Sigmoid colon (tissue), 7 donors: Measurements from ENCODE around the gene SORCS2. TPM values are rescaled to one million over a fixed set of nuclear protein-coding genes. Genes with fewer than 3 reads are reported as not detected.

Experiments used
- DNase-seq: peaks from one replicate; pipeline ENCODE4 v3.0.0-alpha.2; 2019
- H3K27ac ChIP-seq, 4 donors: fragments of 200-600 bp; sonication (generic); one replicate each; pipeline ENCODE4 v1.5.1; 2016 to 2019; ENCODE audit warnings: mild to moderate bottlenecking in 1 of 4
- H3K27me3 ChIP-seq, 3 donors: fragments of 200-600 bp; sonication (generic); one replicate each; pipeline ENCODE4 v1.5.1; 2019; ENCODE audit warnings: mild to moderate bottlenecking in 1 of 3
- H3K36me3 ChIP-seq, 4 donors: fragments of 200-600 bp; sonication (generic); one replicate each; pipeline ENCODE4 v1.5.1; 2016 to 2019
- H3K4me1 ChIP-seq, 4 donors: fragments of 200-600 bp; sonication (generic); one replicate each; pipeline ENCODE4 v1.5.1; 2017 to 2019
- H3K4me3 ChIP-seq, 4 donors: fragments of 200-600 bp; sonication (generic); one replicate each; pipeline ENCODE4 v1.5.1; 2017 to 2019; ENCODE audit warnings: mild to moderate bottlenecking in 2 of 4, moderate library complexity in 1 of 4
- H3K9me3 ChIP-seq, 4 donors: fragments of 200-600 bp in 3 of 4; sonication (generic) in 3 of 4; one replicate each; pipeline versions ENCODE4 v1.5.1 to v1.6.1; 2013 to 2019
- EP300 ChIP-seq, 4 donors: sonication (generic); formaldehyde crosslinking; IDR thresholded peaks; one replicate each; pipeline ENCODE4 v1.6.1; 2017; ENCODE audit warnings: antibody characterized with exemption in 4 of 4
- POLR2A ChIP-seq, 2 donors: fragments of 450-650 bp; IDR thresholded peaks; one replicate each; pipeline ENCODE4 v1.6.1; 2016; ENCODE audit warnings: antibody characterized with exemption in 2 of 2, mild to moderate bottlenecking in 2 of 2, moderate library complexity in 2 of 2
- POLR2AphosphoS5 ChIP-seq, 4 donors: sonication (generic); formaldehyde crosslinking; IDR thresholded peaks; one replicate each; pipeline ENCODE4 v1.6.1; 2017; ENCODE audit warnings: antibody characterized with exemption in 4 of 4
- WGBS, 2 donors: extraction: QIAGEN DNeasy Blood & Tissue Kit; methylation state at CpG; one replicate each; pipeline ENCODE4 v1.1.7; 2013; 5-methylcytosine and 5-hydroxymethylcytosine counted together
- intact Hi-C: fragments of 100-400 bp; cut with DNase I; formaldehyde crosslinking; loops from one replicate; pipeline ENCODE4 v1.15.1; 2023
- polyA plus RNA-seq, 3 donors: library from polyadenylated mRNA; stranded (reverse); fragments of 200-250 nt; gene quantifications; one replicate each; pipeline ENCODE4 v1.2.3, GENCODE V29; 2013
- total RNA-seq, 4 donors: library from RNA; depleted of rRNA; stranded (reverse); fragments of >200 nt; gene quantifications; one replicate each; pipeline ENCODE4 v1.1.0, GENCODE V29; 2016
- TF ChIP-seq, protein P1 (sequence below), 4 experiments: fragments of 450-650 bp in 3 of 4; fragments of 200-600 bp in 1 of 4; IDR thresholded peaks; one replicate each; pipeline ENCODE4 v1.5.1; 2016 to 2019; ENCODE audit warnings: antibody characterized with exemption in 4 of 4, mild to moderate bottlenecking in 3 of 4, moderate library complexity in 2 of 4
- donor health status: healthy with polysubstance abuse.
- donor health status: Bipolar disorder and iron deficiency.
- donor health status: healthy.

SORCS2 gene
- total and polyA plus RNA-seq, 7 donors: 1.8 to 6.4 (median 3.9) TPM; not detected in 2

DNA sequence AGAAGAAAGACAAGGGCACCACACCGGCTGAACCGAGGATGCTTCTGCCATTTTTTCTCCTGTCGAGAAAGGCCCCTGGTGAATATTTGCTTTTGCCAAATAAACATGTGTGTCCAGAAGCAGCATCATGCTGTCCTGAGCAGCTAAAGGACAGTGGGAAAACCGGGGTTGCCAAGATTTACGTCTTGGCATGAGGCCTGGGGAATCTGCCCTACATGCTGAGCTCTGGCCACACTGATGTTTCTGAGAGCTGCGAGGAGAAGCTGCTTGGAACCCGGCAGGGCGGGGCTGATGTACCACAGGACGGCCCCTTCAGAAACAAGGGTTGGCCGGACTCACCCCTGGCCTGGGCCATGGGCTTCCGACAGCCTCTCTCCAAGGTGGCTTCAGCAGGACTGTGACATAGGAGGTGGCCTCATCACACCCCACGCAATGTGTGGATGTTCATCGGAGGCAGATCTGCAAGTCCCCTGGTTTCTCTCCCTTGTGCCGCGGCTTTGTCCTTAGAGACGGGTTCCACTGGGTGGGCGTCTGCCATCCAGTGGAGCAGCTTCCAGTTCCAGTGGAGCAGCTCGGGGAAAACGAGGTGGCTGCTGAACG is 42.2 kb upstream of the SORCS2 start:
- Histone ChIP-seq H3K4me1 (peaks cover 0 to under 1% (median 0%) of the 10 kb centered on the region in 4 donors), H3K4me3 (no peak overlapping the region), H3K9me3 (no peaks in the 10 kb centered on the region), H3K27me3 (no peaks in the 10 kb centered on the region), H3K27ac (no peak overlapping the region), H3K36me3 (no peaks in the 10 kb centered on the region)
- no peak for TF ChIP-seq POLR2AphosphoS5 (IDR thresholded peaks at IDR 0.05)
- no peak for TF ChIP-seq EP300 (IDR thresholded peaks at IDR 0.05)
- no peak for TF ChIP-seq POLR2A (IDR thresholded peaks at IDR 0.05)
- TF ChIP-seq, protein P1, sequence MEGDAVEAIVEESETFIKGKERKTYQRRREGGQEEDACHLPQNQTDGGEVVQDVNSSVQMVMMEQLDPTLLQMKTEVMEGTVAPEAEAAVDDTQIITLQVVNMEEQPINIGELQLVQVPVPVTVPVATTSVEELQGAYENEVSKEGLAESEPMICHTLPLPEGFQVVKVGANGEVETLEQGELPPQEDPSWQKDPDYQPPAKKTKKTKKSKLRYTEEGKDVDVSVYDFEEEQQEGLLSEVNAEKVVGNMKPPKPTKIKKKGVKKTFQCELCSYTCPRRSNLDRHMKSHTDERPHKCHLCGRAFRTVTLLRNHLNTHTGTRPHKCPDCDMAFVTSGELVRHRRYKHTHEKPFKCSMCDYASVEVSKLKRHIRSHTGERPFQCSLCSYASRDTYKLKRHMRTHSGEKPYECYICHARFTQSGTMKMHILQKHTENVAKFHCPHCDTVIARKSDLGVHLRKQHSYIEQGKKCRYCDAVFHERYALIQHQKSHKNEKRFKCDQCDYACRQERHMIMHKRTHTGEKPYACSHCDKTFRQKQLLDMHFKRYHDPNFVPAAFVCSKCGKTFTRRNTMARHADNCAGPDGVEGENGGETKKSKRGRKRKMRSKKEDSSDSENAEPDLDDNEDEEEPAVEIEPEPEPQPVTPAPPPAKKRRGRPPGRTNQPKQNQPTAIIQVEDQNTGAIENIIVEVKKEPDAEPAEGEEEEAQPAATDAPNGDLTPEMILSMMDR (IDR thresholded peaks at IDR 0.05): no peak
- DNase-seq: no peak
- intact Hi-C loops: no loop called here
- 78 to 82% methylated on average over 20 of the region's 20 CpGs for WGBS, 2 donors

DNA sequence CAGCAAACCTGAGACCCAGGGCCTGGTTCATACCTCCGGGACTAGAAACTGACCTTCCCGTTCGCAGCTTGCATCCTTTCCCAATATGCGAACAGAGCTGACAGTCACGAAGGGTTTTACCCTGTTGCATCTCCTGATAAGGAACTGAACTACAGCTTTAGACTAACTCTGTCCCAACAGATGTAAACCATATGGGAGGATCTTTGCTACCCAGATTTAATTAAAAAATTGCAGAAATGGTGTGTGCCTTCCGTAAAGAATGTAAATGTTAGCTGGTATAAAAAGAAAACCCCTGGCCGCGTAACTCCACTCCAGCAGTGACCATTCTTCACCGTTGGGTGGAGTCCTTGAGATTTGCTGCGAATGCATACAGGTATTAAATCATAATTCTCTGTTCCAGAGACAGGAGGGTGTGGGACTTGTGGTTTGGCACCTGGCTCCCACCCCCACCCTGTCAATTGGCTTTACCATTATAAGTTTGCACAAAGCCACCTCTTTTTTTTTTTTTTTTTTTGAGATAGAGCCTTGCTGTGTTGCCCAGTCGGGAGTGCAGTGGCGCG is 40.6 kb upstream of the SORCS2 start:
- TF ChIP-seq EP300 (IDR thresholded peaks at IDR 0.05) (no peak), POLR2A (IDR thresholded peaks at IDR 0.05) (no peak), POLR2AphosphoS5 (IDR thresholded peaks at IDR 0.05) (no peak)
- TF ChIP-seq, protein P1 (IDR thresholded peaks at IDR 0.05): no peak
- no peak for DNase-seq
- Histone ChIP-seq H3K4me1 (peaks cover 0 to 13% (median 5%) of the 10 kb centered on the region in 4 donors), H3K27me3 (no peaks in the 10 kb centered on the region), H3K9me3 (no peaks in the 10 kb centered on the region), H3K4me3 (no peak overlapping the region), H3K36me3 (no peaks in the 10 kb centered on the region), H3K27ac (no peak overlapping the region)
- intact Hi-C loops: no loop called here
- 65 to 76% methylated on average over 13 of the region's 13 CpGs for WGBS, 2 donors

DNA sequence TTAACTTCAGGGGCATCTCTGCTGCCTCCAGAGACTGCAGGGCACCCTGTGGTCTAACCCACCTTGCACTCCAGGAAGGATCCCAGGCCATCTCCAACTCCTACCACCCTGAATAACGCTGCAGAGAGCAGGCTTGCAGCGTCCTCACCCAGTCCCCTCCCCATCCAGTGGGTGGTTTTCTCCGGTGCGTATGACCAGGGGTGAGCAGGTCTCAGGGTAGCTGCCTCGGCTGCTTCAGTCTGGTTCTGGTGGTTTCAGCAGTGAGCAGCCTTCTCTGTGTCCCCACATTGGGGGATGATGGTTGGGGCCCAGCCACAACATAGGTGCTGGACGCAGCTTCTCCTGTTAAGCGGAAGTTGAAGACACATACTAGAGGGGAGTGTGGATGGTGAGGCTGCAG is 38.6 kb upstream of the SORCS2 start:
- no peak overlapping the region for H3K4me3 ChIP-seq
- WGBS, 2 donors: 90 to 91% methylated on average over 7 of the region's 7 CpGs
- intact Hi-C loops: no loop called here
- no peaks in the 10 kb centered on the region for H3K9me3 ChIP-seq
- TF ChIP-seq, protein P1 (IDR thresholded peaks at IDR 0.05): no peak
- TF ChIP-seq POLR2AphosphoS5 (IDR thresholded peaks at IDR 0.05) (no peak), POLR2A (IDR thresholded peaks at IDR 0.05) (no peak), EP300 (IDR thresholded peaks at IDR 0.05) (no peak)
- DNase-seq: peak; percentile 25
- no peaks in the 10 kb centered on the region for H3K36me3 ChIP-seq
- no peak overlapping the region for H3K27ac ChIP-seq
- H3K27me3 ChIP-seq: no peaks in the 10 kb centered on the region
- H3K4me1 ChIP-seq: peaks cover 0 to 14% (median 7%) of the 10 kb centered on the region in 4 donors

DNA sequence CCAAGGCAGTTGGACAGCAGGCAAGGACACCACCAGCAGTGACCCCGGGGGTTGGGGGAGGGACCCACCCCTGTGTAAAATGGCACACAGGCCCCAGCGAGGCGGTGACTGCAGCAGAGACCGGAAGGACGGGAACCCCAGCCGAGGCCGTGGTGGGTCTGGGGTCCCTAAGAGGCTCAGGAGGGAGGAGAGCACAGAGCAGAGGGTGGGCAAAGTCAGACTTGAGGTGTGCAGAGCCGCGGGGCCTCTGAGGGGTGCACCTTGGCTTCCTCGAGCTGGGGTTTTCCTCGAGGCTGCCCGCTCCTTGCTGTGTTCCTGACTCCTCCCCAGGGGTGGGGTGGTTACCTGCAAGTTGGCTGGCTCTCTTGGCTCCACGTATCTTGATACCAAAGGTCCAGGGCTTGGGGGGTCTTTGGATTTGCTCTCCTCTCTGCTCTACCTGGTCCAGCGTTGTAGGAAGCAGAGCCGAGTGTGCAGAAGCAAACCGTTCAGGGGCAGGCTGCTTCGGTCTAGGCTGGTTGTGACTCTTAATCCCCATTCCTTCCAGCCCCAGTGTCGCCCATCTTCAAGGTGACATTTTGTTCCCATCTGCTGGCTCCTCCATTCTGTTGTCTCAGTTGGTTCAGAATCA is 37.9 kb upstream of the SORCS2 start:
- DNase-seq: peak; percentile 50
- Histone ChIP-seq H3K9me3 (no peaks in the 10 kb centered on the region), H3K4me3 (no peak overlapping the region), H3K27me3 (no peaks in the 10 kb centered on the region), H3K4me1 (peaks cover 0 to 14% (median 7%) of the 10 kb centered on the region in 4 donors), H3K27ac (no peak overlapping the region), H3K36me3 (no peaks in the 10 kb centered on the region)
- intact Hi-C loops: no loop called here
- WGBS, 2 donors: 88 to 92% methylated on average over 18 of the region's 18 CpGs
- TF ChIP-seq, protein P1 (IDR thresholded peaks at IDR 0.05): no peak
- no peak for TF ChIP-seq EP300 (IDR thresholded peaks at IDR 0.05)
- no peak for TF ChIP-seq POLR2AphosphoS5 (IDR thresholded peaks at IDR 0.05)
- TF ChIP-seq POLR2A (IDR thresholded peaks at IDR 0.05): no peak
